GM19397 (cell line): ENCODE data around the gene LRRC57.

Experiments
- ATAC-seq: cut with Tn5 transposase; IDR thresholded peaks from one replicate; pipeline ENCODE4 v1.9.1; 2021; ENCODE audit warnings: mild to moderate bottlenecking, moderate library complexity; ENCODE audit not compliant: unreplicated experiment

LRRC57 gene

DNA sequence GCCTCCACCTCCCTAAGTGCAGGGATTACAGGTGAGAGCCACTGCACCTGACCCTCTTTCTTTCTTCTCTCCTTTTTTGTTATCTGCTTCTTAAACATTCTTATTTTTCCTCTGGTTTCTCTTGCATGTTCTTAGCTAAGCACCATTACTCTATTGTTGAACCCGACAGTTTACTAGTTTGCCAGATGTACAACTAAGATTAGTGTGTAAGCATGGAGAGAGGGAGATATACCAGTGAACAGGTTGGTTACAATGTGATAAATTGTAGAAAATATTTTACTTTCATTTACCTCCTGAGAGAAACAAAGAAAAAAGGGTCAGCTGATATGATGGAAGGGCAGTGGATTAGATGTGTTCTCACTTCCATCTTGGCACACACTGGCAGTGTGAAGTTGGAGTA, 5.0 kb upstream of the LRRC57 start:
- ATAC-seq = no peak

DNA sequence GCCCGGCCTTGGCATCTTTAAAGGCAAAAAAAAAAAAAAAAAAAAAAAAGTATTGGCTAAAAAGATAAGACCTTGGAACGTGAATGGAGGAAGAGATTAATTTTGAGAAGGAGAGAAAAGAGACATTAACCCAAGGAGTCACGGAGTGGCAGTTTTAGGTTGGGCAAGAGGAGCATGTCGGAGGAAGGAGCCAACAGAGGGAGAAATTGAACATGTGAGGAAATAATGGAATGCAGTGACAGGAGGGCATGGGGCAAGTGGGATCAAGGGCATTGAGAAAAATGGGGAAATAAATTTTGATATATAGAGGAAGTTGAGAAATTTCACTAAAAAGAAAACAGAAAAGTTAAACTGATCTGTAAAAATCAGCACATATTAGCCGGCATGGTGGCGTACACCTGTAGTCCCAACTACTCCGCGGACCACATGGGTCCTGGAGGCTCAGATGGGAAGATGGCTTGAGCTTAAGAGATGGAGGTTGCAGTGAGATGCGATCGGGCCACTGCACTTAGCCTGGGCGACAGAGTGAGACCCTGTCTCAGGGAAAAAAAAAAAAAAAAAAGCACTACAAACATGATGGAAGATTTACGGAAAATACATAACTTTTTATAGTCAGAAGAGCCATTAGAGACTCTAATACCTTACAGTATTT, 1.3 kb upstream of the LRRC57 start:
- no peak for ATAC-seq

DNA sequence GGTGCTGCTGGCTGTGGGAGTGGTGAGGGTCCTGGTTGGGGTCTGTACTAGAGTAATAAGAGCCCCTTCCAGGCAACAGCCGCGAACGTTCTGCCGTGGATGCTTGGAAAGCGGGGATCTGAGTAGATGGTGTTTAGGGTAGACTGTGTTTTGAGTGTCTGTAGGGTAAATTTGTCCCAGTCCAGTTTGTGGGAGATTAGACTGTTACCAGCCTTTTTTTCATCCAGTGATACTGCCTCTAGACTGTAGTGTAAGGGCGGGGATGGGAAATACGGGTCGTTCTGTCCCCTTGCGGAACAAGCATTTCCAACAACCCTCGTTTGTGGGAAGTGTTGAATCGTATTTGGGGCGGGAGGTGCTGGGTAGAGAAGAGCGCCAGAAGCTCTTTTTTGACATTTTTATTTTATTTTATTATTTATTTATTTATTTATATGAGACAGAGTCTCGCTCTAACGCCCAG, 469 bp upstream of the LRRC57 start:
- ATAC-seq = no peak

DNA sequence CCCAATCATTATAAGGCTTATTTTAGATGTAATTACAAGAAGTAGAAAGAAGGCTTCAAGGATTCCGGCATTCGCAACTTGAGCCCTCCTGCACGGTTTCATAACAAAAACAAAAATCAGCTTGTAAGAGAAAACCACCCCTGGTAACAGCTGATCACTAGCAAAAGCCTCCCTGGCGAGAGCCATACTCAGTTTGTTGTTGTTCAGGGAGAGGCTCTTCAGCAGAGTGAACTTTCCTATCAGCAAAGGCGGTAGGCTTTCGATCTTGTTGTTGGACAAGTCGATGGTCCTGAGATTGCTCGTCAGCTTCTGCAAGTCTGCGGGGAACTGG, 710 bp downstream of the LRRC57 start:
- ATAC-seq = peak; percentile 3

GRCh38 chr15:42544853-42545629, 3.6 kb downstream of the LRRC57 start:
- no peak for ATAC-seq

GRCh38 chr15:42533246-42533645, 15.3 kb downstream of the LRRC57 start:
- no peak for ATAC-seq

GRCh38 chr15:42528970-42529369, 19.6 kb downstream of the LRRC57 start:
- ATAC-seq = no peak

GRCh38 chr15:42523331-42523730, 25.3 kb downstream of the LRRC57 start:
- ATAC-seq = no peak

DNA sequence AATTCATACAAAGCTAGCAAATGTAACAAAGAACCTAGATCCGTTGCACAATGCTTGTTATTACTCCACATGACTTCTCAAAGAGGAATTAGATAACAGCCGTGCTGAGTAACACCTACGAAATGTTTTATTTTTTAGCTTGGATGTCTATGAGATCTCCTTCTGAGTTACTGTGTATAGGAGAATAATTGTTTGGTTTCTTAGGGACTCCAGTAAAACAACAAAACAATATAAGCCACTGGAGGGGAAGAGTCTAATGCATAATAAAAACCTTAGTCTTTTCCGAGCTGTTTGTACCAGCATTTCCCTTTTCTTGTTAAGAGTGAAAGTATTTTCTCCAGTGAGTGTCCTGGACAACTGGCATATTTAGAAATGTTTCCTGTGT, 37.6 kb downstream of the LRRC57 start:
- ATAC-seq = no peak

DNA sequence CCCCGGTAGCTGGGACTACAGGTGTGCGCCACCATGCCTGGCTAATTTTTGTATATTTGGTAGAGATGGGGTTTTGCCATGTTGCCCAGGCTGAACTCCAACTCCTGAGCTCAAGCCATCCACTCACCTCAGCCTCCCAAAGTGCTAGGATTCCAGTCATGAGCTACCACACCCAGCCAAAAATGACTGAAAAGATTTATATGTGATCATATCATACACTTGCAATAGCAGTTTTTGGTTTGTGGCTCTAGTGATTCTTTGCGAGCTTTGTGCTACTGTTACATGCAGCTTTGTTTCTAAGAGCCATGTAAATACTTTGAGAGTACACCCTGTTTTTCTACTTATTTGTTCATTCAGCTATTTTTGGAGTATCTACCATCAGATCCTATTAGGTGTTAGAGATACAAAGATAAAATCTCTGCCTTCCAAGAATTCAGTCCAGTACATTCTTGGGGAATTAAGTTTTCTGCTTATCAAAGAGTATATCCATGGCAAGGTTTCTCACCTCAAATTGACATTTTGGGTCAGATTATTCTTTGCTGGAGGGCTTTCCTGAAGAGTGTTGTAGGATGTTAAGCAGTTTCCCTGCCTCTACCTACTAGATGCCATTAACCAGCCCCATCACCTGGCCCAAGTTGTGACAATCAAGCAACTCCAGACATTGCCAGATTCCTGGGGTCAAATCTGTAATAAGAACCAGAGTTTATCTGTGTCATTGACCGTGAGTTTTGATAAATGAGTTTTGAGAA, 38.2 kb downstream of the LRRC57 start:
- no peak for ATAC-seq

DNA sequence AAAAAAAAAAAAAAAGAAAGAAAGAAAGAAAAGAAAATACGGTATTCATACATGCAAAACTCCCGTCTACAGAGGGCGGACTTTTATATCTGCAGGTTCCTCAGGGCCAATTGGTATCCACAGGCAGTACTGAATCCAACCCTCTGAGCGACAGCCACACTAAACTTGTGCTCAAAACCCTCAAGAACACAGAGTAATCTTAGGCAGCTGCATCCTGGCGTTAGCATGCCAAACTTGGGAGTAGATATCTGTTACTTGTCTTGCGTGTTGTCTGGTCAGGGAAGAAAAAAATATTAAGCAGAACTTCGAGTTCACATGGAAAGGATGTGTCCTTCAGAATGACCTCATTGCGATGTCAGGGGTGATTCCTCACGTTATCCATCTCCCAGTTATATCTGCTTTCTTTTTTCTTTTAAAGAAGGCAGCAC, 40.3 kb downstream of the LRRC57 start:
- no peak for ATAC-seq

- ATAC-seq = no peak
These were observed 41.1 kb downstream of the LRRC57 start for GRCh38 chr15:42507514-42507913.

GRCh38 chr15:42504631-42505030, 44.0 kb downstream of the LRRC57 start:
- no peak for ATAC-seq

DNA sequence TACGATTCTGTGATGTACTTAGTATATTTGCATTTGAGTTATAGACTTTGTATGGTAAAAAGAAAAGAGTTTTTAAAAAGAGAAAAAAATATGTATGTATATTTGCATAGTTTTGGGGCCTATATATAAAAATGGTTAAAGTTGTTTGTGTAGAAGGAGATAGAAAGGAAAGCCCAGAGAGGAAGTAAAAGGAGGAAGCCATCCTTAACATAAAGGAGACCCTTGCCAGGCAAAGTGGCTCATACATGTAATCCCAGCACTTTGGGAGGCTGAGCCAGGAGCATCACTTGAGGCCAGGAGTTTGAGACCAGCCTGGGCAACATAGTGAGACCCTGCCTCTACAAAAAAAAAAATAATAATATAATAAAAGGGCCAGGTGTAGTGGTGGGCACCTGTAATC, 44.8 kb downstream of the LRRC57 start:
- no peak for ATAC-seq

- ATAC-seq = no peak
These were observed 46.1 kb downstream of the LRRC57 start for GRCh38 chr15:42502477-42502876.

- no peak for ATAC-seq
These were observed 48.6 kb downstream of the LRRC57 start for GRCh38 chr15:42499858-42500609.

DNA sequence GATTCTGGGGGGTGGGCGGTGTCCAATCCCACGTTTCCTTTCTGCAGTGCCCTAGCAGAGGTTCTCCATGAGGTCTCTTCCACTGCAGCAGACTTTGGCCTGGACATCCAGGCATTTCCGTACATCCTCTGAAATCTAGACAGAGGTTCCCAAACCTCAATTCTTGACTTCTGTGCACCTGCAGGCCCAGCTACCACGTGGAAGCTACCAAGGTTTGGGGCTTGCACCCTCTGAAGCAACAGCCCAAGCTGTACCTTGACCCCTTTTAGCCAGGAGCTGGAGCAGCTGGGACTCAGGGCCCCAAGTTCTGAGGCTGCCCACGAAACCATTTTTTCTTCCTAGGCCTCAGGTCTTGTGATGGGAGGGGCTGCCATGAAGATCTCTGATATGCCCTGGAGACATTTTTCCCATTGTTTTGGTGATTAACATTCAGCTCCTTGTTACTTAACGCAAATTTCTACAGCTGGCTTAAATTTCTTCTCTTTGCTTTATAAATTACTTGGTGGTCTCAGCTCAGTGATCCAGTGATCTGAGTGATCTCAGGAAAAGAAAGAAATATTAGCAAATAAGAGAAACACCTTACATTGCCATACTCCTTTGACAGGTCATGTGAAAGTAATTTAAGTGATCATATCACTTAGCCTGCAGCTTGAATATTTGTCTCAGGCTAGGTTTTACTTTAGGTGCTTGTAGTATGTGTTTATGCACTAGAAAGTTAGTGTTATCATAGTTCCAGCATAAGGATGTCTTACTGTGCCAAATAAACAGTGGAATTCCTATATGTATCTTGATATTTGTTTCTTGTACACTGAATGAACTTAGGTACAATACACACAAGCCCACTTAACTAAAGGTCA, 50.2 kb downstream of the LRRC57 start:
- no peak for ATAC-seq

GRCh38 chr15:42495361-42496212, 53.0 kb downstream of the LRRC57 start, which contains the start of gene SNAP23:
Gene SNAP23, plus strand, starts transcription at chr15:42495634. Its CDS starts 16,213 bp downstream, at chr15:42511847.
- peak; percentile 81 for ATAC-seq

GRCh38 chr15:42494998-42495360, 53.6 kb downstream of the LRRC57 start:
- no peak for ATAC-seq
